NCI-H2196 (cell line): Measurements from ENCODE around the gene IQCH.
"Not testable (repeated sequence)": the region's sequence is repeated elsewhere in the genome, so short reads cannot be mapped to it uniquely, and the experiment has no call there.

Experiments
- DNase-seq: peaks from one replicate; lab custom pipeline; 2025; ENCODE audit not compliant: unreplicated experiment; lab: John Stamatoyannopoulos, UW

IQCH gene

DNA sequence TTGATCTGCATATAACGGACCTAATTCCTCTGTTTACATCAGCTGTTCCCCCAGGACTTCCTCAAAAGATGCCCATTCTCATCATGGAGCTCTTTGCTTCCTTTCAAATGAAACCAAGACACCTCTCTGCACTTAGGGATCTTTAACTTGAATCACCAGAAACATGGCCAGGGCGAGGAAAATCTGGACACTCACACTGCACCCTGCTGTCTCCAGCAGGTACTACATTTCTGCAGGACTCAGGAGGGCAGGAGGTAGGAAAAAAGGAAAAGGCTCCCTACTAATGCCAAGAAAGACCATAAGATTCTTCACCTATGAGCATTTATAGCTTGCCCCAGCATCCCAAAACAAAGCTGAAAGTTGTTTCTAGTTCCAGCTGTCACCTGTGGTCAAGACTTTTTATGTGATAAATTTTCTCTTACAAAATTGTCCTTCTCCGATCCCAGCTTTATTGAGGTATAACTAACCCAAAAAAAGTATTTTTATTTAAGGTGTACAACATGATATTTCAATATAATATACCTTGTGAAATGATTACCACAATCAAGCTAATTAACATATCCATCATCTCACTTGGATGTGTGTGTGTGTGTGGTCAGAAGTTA, 179.0 kb downstream of the IQCH start:
- DNase-seq, result peak; percentile 2

DNA sequence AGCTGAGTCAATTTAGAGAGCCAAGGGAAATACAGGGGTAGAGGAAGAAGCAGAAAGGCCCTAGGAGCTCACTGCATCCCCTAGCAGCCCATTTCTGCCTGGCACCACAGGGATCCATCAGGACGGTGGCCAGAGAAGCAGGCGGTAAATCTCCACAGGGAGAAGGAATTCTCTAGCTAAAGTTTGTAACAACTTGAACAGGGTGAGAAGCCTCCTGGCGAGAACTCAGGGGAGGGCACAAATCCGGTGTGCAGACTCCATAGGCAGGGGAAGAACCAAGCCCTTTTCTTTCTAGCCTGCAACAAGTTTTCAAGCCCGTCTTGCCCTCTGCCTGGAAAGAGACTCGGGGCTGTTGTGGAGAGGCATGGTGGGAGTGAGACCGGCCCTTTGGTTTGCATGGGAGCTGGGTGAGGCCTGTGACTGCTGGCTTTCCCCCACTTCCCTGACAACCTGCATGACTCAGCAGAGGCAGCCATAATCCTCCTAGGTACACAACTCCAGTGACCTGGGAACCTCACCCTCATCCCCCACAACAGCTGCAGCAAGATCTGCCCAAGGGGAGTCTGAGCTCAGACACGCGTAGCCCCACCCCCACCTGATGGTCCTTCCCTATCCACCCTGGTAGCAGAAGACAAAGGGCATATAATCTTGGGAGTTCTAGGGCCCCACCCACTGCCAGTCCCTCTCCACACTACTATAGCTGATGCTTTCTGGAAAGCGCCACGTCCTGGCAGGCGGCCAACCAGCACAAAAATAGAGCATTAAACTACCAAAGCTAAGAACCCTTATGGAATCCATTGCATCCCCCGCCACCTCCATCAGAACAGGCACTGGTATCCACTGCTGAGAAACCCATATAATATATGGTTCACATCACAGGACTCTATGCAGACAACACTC, 182.0 kb downstream of the IQCH start:
- DNase-seq, result not testable (repeated sequence)

DNA sequence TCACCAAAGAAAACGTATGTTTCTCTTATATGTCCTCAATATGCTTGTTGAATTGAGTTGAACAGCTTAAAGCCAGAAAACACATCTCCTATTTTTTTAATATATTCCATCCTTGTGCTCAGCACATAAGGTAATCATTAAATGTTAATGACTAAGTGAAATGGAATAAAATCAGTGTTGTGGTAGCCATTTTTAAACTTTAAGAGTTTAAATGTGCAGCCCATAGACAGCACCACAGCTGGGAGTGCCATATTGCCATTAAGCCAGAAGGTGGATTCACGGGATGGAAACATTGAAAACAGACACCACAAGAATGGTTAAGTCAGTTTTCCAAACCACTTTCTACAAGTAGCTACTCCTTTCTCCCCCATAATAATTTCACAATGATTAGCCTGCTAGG, 189.5 kb downstream of the IQCH start:
- DNase-seq, result no peak

GRCh38 chr15:67446449-67446848, 191.9 kb downstream of the IQCH start:
- no peak for DNase-seq

GRCh38 chr15:67448372-67448771, 193.8 kb downstream of the IQCH start:
- not testable (repeated sequence) for DNase-seq

- DNase-seq, result not testable (repeated sequence)
Observed at GRCh38 chr15:67453703-67454102, 199.1 kb downstream of the IQCH start.

- DNase-seq, result peak; percentile 67
Observed at GRCh38 chr15:67456677-67457529, 202.3 kb downstream of the IQCH start.

- no peak for DNase-seq
Observed at GRCh38 chr15:67458331-67459029, 203.9 kb downstream of the IQCH start.

DNA sequence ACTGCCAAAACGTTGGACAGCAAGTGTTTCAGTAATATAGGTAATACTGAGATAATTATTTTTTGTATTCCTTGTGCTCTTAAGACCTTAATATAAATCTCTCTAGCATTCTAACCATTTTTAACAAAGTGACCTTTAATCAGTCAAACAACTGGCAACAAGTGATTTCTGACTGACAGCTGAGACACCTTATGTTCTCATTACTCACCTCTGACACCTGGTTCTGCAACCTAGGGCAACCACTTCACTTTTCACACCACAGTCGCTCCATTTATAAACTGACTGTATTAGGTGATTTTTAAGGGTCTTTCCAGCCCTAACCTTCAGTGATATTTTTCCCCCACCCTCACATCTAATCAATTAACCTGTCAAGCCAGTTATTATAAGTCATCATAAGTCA, 205.9 kb downstream of the IQCH start:
- no peak for DNase-seq

DNA sequence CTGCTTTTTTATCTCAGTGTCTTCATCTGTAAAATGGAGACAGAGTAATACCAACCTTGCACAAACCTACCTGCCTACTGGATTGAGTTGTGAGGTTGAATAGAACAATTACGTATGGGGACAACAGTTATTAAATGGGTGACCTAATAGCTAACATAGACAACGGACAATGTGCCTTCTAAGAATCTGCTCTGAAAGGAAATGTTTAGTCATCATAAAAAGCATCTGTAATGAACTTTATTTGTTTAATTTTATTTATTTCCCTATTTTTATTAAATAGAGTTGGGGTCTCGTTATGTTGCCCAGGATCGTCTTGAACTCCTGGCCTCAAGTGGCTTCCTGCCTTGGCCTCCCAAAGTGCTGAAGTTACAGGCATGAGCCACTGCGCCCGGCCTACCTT, 207.1 kb downstream of the IQCH start:
- no peak for DNase-seq

GRCh38 chr15:67462875-67463274, 208.3 kb downstream of the IQCH start:
- DNase-seq, result no peak

DNA sequence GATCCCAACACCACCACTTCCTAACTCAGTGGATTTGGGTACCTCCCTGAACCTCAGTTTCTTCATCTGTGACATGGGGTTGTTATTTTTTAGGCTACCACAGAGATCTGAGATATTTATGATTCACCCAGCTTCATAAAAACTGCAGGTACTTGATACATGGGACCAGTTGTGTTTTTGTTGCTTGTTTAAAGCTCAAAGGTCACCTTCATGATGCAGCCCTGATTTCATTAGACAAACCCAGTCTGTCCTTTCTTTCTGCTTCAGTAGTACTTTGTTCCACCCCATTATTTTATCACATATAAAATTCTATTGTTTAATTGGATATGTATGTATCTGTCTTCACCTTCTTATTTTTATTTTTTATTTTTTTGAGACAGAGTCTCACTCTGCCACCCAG, 208.9 kb downstream of the IQCH start:
- DNase-seq, result no peak

GRCh38 chr15:67465196-67465952, 210.8 kb downstream of the IQCH start:
- no peak for DNase-seq

GRCh38 chr15:67468416-67468815, 213.8 kb downstream of the IQCH start:
- DNase-seq, result no peak

- no peak for DNase-seq
Observed at GRCh38 chr15:67469680-67470079, 215.1 kb downstream of the IQCH start.

DNA sequence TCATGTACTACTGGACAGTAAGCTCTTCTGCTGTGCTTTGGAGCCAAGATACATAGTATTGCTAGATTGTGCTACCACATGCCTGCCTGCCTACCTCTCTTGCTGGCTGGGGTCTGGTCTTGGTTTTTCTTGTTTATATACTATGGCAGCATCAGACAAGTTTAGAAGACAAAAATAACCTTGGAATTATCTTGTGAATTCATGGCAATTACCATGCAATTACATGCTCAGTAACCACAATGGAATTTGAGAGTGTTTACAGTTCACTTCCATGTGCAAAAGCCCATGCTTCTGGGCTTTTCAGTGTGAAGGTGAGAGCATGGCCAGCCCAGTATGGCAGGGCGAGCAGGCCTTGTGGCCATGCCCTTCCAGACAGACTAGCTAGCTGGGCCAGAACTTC, 218.4 kb downstream of the IQCH start:
- no peak for DNase-seq

DNA sequence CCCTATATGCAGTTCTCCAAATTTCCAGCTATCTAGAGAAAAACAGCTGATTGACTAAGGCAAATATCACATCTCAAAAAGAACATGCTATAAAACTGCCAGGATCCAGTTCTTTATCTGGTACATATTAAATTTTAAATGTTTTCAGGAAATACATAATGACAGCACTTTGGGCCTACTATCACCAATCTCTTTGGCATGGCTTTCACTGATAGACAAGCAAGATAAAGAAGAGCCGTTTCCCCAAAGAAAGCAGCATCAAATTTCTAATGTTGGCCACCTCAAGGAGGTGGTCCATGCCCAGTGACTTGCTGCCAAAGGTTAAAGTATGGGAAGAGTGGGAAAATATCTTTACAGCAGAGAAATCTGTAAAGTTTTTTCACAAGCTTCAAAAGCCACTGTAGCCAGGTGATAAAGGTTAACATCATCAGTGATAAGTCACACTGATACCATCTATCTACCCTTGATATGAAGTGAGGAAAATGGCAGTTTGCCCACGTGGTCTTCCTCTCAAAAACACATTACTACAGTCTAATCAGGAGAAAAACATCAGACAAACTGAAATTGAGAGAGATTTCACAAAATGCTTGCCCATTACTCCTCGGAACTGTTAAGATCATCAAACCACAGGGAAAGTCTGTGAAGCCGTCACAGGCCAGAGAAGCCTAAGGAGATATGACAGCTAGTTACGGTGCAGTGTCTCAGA, 220.0 kb downstream of the IQCH start:
- no peak for DNase-seq

DNA sequence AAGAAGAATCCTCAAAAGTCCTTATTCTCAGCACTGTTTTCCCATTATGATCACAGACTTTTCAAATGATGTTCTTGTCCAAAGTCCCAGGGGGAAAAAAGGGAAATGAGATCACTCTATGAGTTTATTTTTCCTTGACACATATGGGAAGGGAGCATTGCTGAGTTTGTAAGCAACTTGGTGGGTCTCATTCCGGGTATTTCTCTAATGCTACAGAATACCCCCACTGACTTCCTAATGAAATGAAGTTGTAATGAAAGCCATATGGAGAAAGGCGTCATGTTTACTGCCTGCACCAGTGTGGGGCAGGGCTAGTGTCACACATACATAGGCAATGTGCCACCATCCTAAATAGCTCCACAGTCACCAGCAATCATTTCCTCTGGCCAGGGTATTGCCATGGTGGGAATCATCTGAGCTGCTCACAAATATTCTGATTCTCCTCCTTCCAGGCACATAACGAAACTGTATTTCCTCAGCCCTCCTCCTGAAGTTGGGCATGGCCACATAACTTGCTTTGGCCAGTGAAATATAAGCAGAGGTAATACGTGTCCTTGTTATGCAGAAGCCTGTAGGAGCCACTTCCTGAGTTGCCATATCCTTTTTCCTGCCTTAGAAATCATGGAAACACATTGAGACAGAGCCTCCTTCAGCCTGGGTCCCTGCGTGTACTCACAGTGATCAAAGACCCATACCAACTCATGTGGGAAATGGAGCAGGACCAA, 225.4 kb downstream of the IQCH start:
- no peak for DNase-seq

DNA sequence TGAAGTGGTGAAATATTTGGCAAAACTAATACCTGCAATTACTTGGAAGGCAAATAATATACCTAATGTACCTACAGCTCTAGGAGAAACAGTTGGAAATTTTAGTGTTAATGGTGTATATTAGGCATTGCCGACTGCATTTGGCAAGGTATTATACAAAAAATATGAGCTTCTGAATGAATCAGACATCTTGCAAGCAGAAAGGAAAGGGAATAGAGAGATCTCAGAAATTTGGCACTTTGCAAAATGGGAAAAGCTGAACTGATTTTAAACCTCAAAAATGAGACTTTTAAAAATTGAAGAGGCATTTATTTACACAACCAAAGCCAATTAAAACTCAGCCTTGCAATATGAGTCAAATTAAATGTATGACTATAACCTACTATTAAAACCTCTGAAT, 226.2 kb downstream of the IQCH start:
- no peak for DNase-seq
